GM18907 (cell line): ENCODE results near the gene RYR1.
A peak's percentile ranks its signal among the peaks of the same experiment; 100 is the strongest.
"Not testable (repeated sequence)": the region's sequence is repeated elsewhere in the genome, so short reads cannot be mapped to it uniquely, and the experiment has no call there.

ENCODE experiments used
- ATAC-seq: cut with Tn5 transposase; IDR thresholded peaks from one replicate; pipeline ENCODE4 v1.9.1; 2021; ENCODE audit warnings: mild to moderate bottlenecking, moderate library complexity; ENCODE audit not compliant: unreplicated experiment

Gene RYR1

GRCh38 chr19:38512277-38512676, 78.8 kb downstream of the RYR1 start:
- no peak for ATAC-seq

DNA sequence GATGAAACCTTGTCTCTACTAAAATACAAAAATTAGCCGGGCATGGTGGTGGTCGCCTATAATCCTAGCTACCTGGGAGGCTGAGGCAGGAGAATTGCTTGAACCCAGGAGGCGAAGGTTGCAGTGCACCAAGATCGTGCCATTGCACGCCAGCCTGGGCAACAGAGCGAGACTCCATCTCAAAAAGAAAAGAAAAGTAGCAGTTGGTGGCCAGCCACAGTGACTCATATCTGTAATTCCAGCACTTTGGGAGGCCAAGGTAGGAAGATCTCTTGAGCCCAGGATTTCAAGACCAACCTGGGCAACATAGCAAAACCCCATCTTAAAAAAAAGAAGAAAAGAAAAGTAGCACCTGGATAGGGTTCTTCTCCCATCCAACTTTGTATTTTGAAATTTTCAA, 79.7 kb downstream of the RYR1 start:
- not testable (repeated sequence) for ATAC-seq

GRCh38 chr19:38513762-38514167, 80.3 kb downstream of the RYR1 start:
- ATAC-seq: no peak

DNA sequence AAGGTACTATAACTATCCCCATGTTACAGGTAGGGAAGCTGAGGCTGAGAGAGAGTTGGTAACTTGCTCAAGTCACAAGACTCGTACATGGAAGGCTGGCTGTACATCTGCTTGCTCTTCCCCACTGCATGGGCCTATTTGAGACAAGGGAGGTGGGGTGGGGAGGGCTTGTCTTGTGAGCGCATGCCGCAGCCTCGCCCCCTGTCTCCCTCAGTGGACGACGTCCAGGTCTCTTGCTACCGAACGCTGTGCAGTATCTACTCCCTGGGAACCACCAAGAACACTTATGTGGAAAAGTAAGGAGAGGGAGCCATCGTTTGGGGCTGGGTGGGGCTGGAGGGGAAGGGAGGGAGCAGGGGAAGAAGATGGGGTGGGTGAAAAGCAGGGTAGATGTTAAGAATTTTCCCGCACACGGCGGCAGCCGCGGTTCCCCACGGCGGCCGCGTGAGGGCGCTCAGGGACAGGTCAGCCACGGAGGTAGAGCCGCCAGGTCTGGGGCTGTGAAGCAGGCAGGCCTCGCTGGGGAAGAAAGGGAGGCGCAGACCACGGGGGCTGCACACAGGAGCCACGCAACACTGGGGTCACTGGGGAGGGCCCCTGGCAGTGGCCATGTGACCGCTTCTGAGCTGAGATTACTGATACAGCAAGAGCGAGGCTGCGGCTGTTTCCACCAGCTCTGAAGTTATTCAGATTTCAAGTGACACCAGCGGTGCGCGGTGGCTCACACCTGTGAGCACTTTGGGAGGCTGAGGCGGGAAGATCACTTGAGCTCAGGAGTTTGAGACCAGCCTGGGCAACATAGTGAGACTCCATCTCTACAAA, 81.5 kb downstream of the RYR1 start:
- ATAC-seq: peak; percentile 58

GRCh38 chr19:38515896-38516295, 82.4 kb downstream of the RYR1 start:
- ATAC-seq: no peak

DNA sequence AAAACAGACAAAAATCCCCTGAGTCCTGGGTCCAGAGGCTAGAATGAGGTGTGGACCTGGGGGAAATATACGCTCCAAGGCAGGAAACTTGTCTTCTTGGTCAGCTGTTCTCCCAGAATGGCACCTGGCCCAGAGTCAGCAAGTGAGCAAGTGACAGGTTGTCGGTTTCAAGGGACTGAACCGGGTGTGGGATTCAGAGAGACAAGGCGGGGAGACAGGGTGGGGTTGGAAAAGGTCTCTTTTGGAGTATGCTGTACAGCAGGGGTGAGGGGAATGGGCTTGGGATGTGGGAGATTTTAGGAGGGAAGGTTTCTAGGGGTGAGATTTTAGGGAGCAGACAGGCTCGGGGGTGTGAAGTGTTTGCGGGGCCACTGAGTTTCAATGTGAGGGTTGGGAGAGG, 83.3 kb downstream of the RYR1 start:
- no peak for ATAC-seq

- ATAC-seq: no peak
Measured at GRCh38 chr19:38517321-38517720, 83.8 kb downstream of the RYR1 start.

DNA sequence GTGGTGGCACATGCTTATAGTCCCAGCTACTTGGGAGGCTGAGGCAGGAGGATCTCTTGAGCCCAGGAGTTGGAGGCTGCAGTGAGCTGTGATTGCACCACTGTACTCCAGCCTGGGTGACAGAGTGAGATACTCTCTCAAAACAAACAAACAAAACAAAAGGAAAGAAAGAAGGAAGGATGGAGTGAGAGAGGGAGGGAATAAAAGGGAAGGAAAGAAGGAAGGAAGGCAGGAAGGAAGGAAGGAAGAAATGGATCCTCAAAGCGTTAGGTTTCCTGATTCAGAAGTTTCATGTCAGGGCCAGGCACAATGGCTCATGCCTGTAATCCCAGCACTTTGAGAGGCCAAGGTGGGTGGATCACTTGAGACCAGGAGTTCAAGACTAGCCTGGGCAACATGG, 84.5 kb downstream of the RYR1 start:
- not testable (repeated sequence) for ATAC-seq

DNA sequence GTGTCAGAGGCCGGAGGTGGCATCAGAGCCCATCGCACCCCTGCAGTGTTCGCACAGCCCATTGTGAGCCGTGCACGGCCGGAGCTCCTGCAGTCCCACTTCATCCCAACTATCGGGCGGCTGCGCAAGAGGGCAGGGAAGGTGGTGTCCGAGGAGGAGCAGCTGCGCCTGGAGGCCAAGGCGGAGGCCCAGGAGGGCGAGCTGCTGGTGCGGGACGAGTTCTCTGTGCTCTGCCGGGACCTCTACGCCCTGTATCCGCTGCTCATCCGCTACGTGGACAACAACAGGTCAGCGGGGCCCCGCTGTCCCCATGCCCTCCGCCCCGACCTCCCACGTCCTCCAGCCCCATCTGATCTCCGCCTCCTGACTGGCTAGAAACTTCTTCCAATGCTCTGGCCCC, 85.7 kb downstream of the RYR1 start:
- no peak for ATAC-seq

DNA sequence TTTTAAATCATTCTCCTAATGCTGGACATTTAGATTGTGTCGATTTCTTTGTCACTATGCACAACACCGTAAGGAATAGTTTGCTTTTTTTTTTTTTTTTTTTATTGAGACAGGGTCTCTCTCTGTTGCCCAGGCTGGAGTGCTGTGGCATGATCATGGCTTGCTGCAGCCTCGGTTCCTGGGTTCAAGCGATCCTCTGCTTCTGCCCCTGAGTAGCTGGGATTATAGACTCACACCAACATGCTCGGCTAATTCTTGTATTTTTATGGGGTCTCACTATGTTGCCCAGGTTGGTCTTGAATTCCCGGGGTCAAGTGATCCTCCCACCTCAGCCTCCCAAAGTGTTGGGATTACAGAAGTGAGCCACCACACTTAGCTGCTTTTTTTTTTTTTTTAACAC, 86.5 kb downstream of the RYR1 start:
- no peak for ATAC-seq

- no peak for ATAC-seq
Measured at GRCh38 chr19:38522915-38523314, 89.4 kb downstream of the RYR1 start.

DNA sequence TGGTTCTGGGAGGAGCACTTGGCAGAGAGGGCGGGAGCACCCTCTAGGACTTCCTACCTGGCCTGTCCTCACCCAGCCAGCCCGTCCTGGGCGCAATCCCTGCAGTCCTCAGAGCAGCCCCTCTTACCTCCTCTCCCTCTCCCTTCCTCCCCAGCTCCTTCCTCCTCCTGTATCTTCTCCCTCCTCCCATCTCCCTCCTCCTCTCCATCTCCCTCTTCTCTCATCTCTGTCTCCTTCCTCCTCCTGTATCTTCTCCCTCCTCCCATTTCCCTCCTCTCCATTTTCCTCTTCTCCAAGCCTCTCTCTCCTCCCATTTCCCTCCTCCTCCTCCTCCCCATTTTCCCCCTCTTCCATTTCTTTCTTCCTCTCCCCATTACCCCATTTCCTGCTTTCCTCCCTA, 89.8 kb downstream of the RYR1 start:
- no peak for ATAC-seq

GRCh38 chr19:38524369-38524768, 90.9 kb downstream of the RYR1 start:
- no peak for ATAC-seq

GRCh38 chr19:38524994-38525634, 91.6 kb downstream of the RYR1 start:
- no peak for ATAC-seq

GRCh38 chr19:38526430-38526829, 92.9 kb downstream of the RYR1 start:
- no peak for ATAC-seq

DNA sequence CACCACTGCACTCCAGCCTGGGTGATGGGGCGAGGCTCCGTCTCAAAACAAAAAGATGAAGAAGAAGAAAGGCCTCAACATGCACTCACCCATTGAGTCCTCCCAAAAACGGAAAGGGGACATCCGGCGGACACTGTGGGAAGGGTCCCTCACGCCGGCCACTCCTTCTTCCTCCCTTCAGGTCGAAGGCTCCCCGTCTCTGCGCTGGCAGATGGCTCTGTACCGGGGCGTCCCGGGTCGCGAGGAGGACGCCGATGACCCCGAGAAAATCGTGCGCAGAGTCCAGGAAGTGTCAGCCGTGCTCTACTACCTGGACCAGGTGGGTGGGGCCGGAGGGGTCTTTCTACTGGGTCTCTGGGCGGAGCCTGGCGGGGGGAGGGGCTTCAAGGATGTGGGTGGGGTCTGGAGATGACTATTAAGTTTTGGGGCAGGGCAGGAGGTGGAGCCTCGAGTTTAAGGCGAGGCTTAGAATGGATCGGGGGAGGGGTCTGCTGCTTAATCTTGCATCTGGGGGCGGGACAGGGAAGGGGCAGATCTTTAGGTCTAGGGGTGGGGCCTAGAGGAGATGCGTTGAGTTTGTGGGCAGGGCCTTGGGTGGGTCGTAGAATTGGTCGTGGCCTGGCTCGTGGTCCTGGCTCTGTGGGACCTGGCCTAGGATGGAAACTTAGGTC, 94.1 kb downstream of the RYR1 start:
- no peak for ATAC-seq

DNA sequence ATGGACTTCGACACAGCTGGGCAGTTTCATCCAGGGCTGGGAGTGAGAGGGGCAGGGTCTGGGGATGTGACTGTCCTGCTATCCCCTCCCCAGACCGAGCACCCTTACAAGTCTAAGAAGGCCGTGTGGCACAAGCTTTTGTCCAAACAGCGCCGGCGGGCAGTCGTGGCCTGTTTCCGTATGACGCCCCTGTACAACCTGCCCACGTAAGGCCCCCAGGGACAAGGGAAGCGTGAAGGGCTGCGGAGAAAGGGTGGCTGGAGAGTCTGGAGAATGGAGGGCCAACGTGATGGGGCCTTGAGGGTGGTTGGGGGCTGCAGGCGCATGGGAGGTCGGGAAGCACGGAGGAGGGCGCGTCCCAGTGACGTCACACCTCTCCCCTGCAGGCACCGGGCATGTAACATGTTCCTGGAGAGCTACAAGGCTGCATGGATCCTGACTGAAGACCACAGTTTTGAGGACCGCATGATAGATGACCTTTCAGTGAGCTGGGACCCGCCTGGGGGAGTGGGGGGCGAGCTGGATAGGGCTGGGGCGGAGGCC, 94.8 kb downstream of the RYR1 start:
- no peak for ATAC-seq

- ATAC-seq: no peak
Measured at GRCh38 chr19:38528931-38529330, 95.4 kb downstream of the RYR1 start.

DNA sequence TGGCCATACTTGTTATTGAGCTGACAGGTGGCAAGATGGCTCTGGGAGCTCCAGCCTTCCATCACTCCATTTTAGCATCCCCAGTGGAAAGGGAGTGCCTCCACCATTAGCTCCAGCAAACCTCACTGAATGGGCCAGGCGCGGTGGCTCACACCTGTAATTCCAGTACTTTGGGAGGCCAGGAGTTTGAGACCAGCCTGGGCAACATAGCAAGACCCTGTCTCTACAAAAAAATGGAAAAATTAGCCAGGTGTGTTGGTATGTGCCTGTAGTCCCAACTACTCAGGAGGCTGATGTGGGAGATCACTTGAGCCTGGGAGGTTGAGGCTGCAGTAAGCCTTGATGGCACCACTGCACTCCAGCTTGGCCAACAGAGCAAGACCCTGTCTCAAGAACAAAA, 98.0 kb downstream of the RYR1 start:
- no peak for ATAC-seq

GRCh38 chr19:38532939-38533338, 99.4 kb downstream of the RYR1 start:
- no peak for ATAC-seq

- no peak for ATAC-seq
Measured at GRCh38 chr19:38534574-38534973, 101.1 kb downstream of the RYR1 start.

DNA sequence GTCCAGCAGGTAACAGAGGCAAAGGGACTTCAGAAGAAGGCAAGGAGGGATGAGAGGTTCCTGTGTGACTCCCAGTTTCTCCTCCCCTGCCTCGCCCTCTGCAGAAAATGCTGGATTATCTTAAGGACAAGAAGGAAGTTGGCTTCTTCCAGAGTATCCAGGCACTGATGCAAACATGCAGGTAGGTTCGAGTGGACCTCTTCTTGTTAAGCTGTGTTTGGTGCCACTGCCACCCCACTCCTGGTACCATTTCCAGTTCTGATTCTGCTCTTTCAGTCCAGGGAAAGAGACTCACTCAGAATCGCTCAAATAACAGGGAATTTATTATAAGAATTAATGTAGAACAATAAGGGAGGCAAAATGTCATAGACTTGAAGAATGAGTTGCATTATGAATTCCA, 101.7 kb downstream of the RYR1 start:
- no peak for ATAC-seq
